HEK293T (cell line): Measurements from ENCODE around the gene LEFTY1.

Experiments used
- SP1 ChIP-seq: fragments of 450-650 bp; IDR thresholded peaks from 2 replicates; pipeline ENCODE4 v1.6.1; 2017
- TARDBP ChIP-seq: fragments of 450-650 bp; IDR thresholded peaks from 2 replicates; pipeline ENCODE4 v1.6.1; 2016
- ZNF384 ChIP-seq: fragments of 450-650 bp; IDR thresholded peaks from 2 replicates; pipeline ENCODE4 v1.6.1; 2016

DNA sequence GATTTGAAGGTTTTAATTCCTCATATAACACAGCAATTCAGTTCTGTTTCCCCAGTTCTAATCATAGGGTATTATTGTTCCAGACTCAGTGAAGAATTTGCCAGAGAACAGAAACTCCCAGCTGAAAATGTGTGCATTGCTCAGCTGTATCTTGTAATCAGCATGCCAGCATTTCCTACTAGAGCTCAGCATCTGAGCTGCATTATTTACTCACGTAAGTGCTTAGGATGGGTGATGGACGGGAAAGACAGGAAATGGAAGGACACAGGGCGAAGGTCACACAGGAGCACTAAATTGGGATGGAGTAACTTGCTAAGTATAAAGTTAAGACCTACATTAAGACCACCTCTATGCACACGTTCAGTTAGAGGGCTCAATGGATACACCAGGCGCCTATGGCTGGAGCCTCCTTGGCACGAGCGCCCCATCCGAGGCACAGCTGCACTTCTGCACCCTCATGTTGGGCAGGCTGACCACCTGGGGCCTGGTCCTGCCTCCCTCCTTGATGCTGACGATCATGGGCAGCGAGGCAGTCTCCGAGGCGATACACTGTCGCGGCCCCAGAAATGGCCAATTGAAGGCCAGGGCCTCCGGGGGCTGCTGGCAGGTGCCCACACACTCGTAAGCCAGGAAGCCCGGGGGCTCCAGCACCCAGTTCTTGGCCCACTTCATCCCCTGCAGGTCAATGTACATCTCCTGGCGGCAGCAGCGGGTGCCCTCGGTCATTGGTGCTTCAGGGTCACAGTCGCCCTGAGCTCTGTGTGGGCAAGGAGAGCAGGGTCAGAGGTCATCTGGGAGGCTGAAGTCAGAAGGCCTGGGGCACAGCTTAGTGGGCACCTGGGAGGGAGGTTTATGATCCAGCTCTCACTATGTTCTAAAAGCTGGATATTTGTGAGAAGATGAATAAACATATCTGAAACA is 48.4 kb upstream of the LEFTY1 start:
- no peak for TF ChIP-seq SP1
- no peak for TF ChIP-seq ZNF384
- TF ChIP-seq TARDBP: no peak
